A673 (cell line): ENCODE measurements around the gene CYTH1. TPM values are rescaled to one million over a fixed set of nuclear protein-coding genes. Genes with fewer than 3 reads are reported as not detected.

Source experiments
- BruUV-seq: library from RNA; stranded (reverse); fragments of 400-500 nt; replicated peaks from 2 replicates; lab custom pipeline; 2021; lab: Mats Ljungman, UMichigan
- CTCF ChIA-PET: fragments of 300-600 bp; sonication (Branson Sonifier 250); formaldehyde crosslinking; loops from one replicate; lab custom pipeline; 2022; ENCODE audit warnings: antibody characterized with exemption; lab: Charles Lee
- POLR2A ChIA-PET: fragments of 300-600 bp; sonication (Branson Sonifier 250); formaldehyde crosslinking; loops from one replicate; lab custom pipeline; 2022; ENCODE audit warnings: antibody characterized with exemption; ENCODE audit not compliant: low non-redundant PET; lab: Charles Lee
- DNase-seq: peaks from one replicate; pipeline ENCODE4 v3.0.0-alpha.2; 2015; ENCODE audit warnings: low spot score
- H3K27ac ChIP-seq: fragments of 200-600 bp; sonication (generic); 2 replicates; pipeline ENCODE4 v1.5.1; 2016; ENCODE audit warnings: mixed run types, low read depth, mild to moderate bottlenecking, mixed read lengths, antibody characterized with exemption, low read length; ENCODE audit not compliant: poor library complexity, severe bottlenecking
- H3K27me3 ChIP-seq: fragments of 200-600 bp; sonication (generic); replicated peaks from 2 replicates; pipeline ENCODE4 v1.6.1; 2017; ENCODE audit warnings: mixed run types, low read depth, mild to moderate bottlenecking, mixed read lengths, antibody characterized with exemption, low read length; ENCODE audit not compliant: insufficient read depth, poor library complexity
- H3K36me3 ChIP-seq: fragments of 200-600 bp; sonication (generic); 2 replicates; pipeline ENCODE4 v1.6.1; 2016; ENCODE audit warnings: mixed run types, mild to moderate bottlenecking, mixed read lengths, antibody characterized with exemption, low read length; ENCODE audit not compliant: insufficient read depth, poor library complexity, severe bottlenecking
- H3K4me1 ChIP-seq: fragments of 200-600 bp; sonication (generic); 2 replicates; pipeline ENCODE4 v1.6.1; 2017; ENCODE audit warnings: mixed run types, mild to moderate bottlenecking, mixed read lengths, antibody characterized with exemption, low read length; ENCODE audit not compliant: insufficient read depth, poor library complexity, severe bottlenecking
- H3K4me3 ChIP-seq: fragments of 200-600 bp; sonication (generic); 2 replicates; pipeline ENCODE4 v1.5.1; 2016; ENCODE audit warnings: low read depth, mixed run types, mild to moderate bottlenecking, mixed read lengths, low read length; ENCODE audit not compliant: poor library complexity, severe bottlenecking
- H3K9me3 ChIP-seq: fragments of 200-600 bp; sonication (generic); 2 replicates; pipeline ENCODE4 v1.6.1; 2016; ENCODE audit warnings: mixed run types, low read depth, mild to moderate bottlenecking, mixed read lengths, antibody characterized with exemption, low read length; ENCODE audit not compliant: poor library complexity, severe bottlenecking
- EZH2 ChIP-seq: fragments of 200-600 bp; sonication (generic); IDR thresholded peaks from 2 replicates; pipeline ENCODE4 v1.6.1; 2017; ENCODE audit warnings: borderline replicate concordance, low read depth, mild to moderate bottlenecking, mixed read lengths, antibody characterized with exemption, low read length; ENCODE audit not compliant: poor library complexity, severe bottlenecking
- intact Hi-C: fragments of 100-400 bp; cut with micrococcal nuclease; formaldehyde crosslinking; loops from one replicate; pipeline ENCODE4 v1.10.0; 2022; ENCODE audit not compliant: unreplicated experiment
- total RNA-seq: library from RNA; stranded (reverse); gene quantifications from 2 replicates; pipeline ENCODE4 v1.2.3, GENCODE V29; 2021
- TF ChIP-seq, protein P1 (sequence below): fragments of 300-800, 200-600 bp; sonication (generic); conservative IDR thresholded peaks from 2 replicates; pipeline ENCODE4 v1.5.1; 2017; ENCODE audit warnings: low read depth, mild to moderate bottlenecking, antibody characterized with exemption, low read length, moderate library complexity, mixed read lengths

CYTH1 gene
- total RNA-seq, 1 experiment from 2014 or later: 17.9 TPM

GRCh38 chr17:78654325-78654724, 127.7 kb downstream of the CYTH1 start:
- H3K27me3 ChIP-seq: no peaks in the 10 kb centered on the region
- BruUV-seq: no TSS peak
- no peaks in the 10 kb centered on the region for H3K36me3 ChIP-seq
- H3K27ac ChIP-seq: no peak overlapping the region
- intact Hi-C loops: no loop called here
- CTCF ChIA-PET: interaction anchor here (0.6 kb wide), 1 partner anchor 29 kb away, joined by 9 read pairs; no protein-coding TSS in a partner anchor
- no peaks in the 10 kb centered on the region for H3K4me1 ChIP-seq
- TF ChIP-seq, protein P1, sequence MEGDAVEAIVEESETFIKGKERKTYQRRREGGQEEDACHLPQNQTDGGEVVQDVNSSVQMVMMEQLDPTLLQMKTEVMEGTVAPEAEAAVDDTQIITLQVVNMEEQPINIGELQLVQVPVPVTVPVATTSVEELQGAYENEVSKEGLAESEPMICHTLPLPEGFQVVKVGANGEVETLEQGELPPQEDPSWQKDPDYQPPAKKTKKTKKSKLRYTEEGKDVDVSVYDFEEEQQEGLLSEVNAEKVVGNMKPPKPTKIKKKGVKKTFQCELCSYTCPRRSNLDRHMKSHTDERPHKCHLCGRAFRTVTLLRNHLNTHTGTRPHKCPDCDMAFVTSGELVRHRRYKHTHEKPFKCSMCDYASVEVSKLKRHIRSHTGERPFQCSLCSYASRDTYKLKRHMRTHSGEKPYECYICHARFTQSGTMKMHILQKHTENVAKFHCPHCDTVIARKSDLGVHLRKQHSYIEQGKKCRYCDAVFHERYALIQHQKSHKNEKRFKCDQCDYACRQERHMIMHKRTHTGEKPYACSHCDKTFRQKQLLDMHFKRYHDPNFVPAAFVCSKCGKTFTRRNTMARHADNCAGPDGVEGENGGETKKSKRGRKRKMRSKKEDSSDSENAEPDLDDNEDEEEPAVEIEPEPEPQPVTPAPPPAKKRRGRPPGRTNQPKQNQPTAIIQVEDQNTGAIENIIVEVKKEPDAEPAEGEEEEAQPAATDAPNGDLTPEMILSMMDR: no peak
- no peak overlapping the region for H3K4me3 ChIP-seq
- POLR2A ChIA-PET: no interaction called here
- no peaks in the 10 kb centered on the region for H3K9me3 ChIP-seq
- no peak for DNase-seq

DNA sequence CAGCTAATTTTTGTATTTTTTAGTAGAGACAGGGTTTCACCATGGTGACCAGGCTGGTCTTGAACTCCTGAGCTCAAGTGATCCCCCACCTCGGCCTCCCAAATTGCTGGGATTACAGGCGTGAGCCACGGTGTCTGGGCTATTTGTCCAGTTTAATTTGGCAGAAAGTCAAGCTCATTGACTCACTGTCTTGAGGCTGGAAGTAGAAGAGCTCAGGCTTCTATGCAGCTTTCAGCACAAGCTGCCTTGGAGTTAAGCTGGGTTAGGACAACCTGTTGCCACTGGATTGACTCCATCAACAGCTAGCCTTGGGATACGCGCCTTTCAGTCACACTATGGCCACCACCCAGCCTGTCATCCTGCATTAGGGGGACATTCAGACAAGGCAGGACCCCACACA, 128.7 kb downstream of the CYTH1 start:
- intact Hi-C loops: no loop called here
- no peak overlapping the region for H3K27ac ChIP-seq
- DNase-seq: no peak
- no peaks in the 10 kb centered on the region for H3K9me3 ChIP-seq
- POLR2A ChIA-PET: no interaction called here
- no peak for TF ChIP-seq EZH2
- TF ChIP-seq, protein P1: no peak
- no TSS peak for BruUV-seq
- no peaks in the 10 kb centered on the region for H3K27me3 ChIP-seq
- H3K36me3 ChIP-seq: no peaks in the 10 kb centered on the region
- H3K4me1 ChIP-seq: no peaks in the 10 kb centered on the region
- H3K4me3 ChIP-seq: no peak overlapping the region
- CTCF ChIA-PET: no interaction called here

DNA sequence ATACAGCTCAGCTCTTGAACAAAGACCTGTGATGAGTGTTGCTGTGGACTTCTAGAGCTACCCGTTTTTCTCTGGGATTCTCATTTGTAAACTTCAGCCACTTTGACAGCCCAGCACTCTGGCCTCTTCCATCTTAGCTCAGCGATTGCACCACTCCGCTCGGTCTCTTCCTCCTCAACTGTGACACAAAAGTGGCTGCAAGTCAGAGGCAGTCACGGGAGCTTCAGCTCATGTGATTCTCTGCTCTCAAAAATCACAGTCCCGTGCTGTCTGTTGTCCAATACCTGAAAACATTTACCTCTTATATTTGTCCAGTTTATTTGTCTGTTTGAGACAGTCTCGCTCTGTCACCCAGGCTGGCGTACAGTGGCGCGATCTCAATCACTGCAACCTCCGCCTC, 129.2 kb downstream of the CYTH1 start:
- no peak for TF ChIP-seq EZH2
- TF ChIP-seq, protein P1: no peak
- Histone ChIP-seq H3K4me1 (no peaks in the 10 kb centered on the region), H3K27me3 (no peaks in the 10 kb centered on the region), H3K9me3 (no peaks in the 10 kb centered on the region), H3K4me3 (no peak overlapping the region), H3K27ac (no peak overlapping the region), H3K36me3 (no peaks in the 10 kb centered on the region)
- no TSS peak for BruUV-seq
- DNase-seq: no peak
- intact Hi-C loops: no loop called here
- CTCF ChIA-PET: no interaction called here
- POLR2A ChIA-PET: no interaction called here
